Measurements from ENCODE around the gene NDEL1. TPM values are rescaled to one million over a fixed set of nuclear protein-coding genes. Genes with fewer than 3 reads are reported as not detected.

The NDEL1 gene
- total and polyA plus RNA-seq, 7 donors: 24.6 to 79.2 (median 37.7) TPM

DNA sequence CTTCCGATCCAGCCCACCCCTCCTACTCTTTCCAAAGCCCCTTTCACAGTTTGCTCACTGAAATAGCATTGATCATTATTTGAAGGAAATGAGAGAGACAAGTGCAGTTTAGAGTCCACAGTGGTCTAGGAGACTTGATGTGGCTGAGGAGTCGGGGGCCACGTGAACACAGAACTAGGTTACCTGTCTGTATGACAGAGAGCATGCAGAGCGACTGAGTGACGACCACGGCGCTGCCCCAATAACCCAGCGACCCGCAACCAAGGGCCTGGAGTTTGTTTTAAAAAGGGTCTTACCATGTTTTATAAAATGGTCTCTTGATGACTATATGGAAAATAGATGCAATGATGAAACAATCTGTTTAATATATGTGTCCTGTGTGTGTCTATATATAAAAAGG, 39.5 kb downstream of the NDEL1 start:
- DNase-seq: no peak
- WGBS, 3 donors: 94 to 96% (median 96%) methylated on average over 9 of the region's 9 CpGs
- ATAC-seq: no peak
- no peak for TF ChIP-seq CTCF (IDR thresholded peaks at IDR 0.05)
- H3K9me3 ChIP-seq: no peaks in the 10 kb centered on the region
- H3K27ac ChIP-seq: no peak overlapping the region
- no peak overlapping the region for H3K4me3 ChIP-seq
- H3K4me1 ChIP-seq: peaks cover 5% of the 10 kb centered on the region
- H3K36me3 ChIP-seq (ENCODE audit: insufficient read depth in 1 of 2, low read depth in 1 of 2): peaks cover 0 to 73% of the 10 kb centered on the region in 2 donors
- intact Hi-C loops (cut with DNase I): no loop called here
- no peaks in the 10 kb centered on the region for H3K27me3 ChIP-seq (ENCODE audit: insufficient read depth in 3 of 3, low read length in 2 of 3)

DNA sequence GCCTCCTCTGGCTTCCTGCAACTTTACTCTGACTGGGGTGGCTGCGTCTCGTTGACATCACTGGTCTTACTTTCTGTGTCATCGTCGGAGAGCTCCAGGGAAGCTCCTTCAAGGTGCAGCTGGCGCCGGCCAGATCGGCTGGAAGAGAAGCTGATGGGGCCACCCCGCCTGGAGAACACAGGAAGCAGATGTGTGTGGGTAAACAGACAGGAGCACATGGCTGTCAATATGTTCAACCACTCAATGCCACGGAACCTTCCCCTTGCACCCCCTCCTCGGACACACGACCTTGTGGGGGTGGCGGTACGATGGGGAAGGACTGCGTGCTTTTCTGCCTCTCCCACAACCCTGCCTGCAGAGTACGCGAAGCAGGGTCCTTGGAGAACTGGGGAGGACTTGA, 40.1 kb downstream of the NDEL1 start:
- Histone ChIP-seq H3K4me3 (no peak overlapping the region), H3K27ac (no peak overlapping the region), H3K4me1 (no peaks in the 10 kb centered on the region), H3K36me3 (ENCODE audit: insufficient read depth in 1 of 2, low read depth in 1 of 2) (peaks cover 0 to 73% of the 10 kb centered on the region in 2 donors), H3K9me3 (no peaks in the 10 kb centered on the region), H3K27me3 (ENCODE audit: insufficient read depth in 3 of 3, low read length in 2 of 3) (no peaks in the 10 kb centered on the region)
- DNase-seq (no peak), ATAC-seq (no peak)
- 72 to 83% (median 82%) methylated on average over 16 of the region's 16 CpGs for WGBS, 3 donors
- intact Hi-C loops (cut with DNase I): no loop called here
- TF ChIP-seq CTCF (IDR thresholded peaks at IDR 0.05): no peak

- H3K4me1 ChIP-seq: no peaks in the 10 kb centered on the region
- peaks cover 0 to 71% of the 10 kb centered on the region in 2 donors for H3K36me3 ChIP-seq (ENCODE audit: insufficient read depth in 1 of 2, low read depth in 1 of 2)
- no peak for DNase-seq
- 77 to 86% (median 85%) methylated on average over 22 of the region's 22 CpGs for WGBS, 3 donors
- H3K9me3 ChIP-seq: no peaks in the 10 kb centered on the region
- intact Hi-C loops (cut with DNase I): no loop called here
- H3K4me3 ChIP-seq: no peak overlapping the region
- no peaks in the 10 kb centered on the region for H3K27me3 ChIP-seq (ENCODE audit: insufficient read depth in 3 of 3, low read length in 2 of 3)
- no peak for ATAC-seq
- no peak overlapping the region for H3K27ac ChIP-seq
- no peak for TF ChIP-seq CTCF (IDR thresholded peaks at IDR 0.05)
These were observed 41.1 kb downstream of the NDEL1 start for GRCh38 chr17:8476741-8477140.

DNA sequence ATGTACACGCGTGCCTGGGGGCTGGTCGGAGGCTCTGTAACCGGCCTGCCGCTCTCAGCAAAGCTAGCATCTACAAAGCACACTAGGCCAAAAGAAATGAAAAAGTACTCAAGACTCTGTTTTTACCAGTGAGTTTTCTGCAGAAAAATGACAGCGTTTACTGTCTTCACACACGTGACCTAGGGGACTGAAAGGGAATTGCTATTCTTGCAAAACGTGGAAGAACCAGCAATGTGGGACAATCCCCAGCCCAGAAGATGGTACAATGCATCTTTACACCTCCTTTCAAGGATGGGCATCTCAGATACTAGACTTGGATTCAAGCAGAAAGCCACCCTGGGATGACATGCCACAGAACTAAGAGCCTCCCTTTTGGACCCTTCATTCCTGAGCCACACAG, 41.5 kb downstream of the NDEL1 start:
- no peaks in the 10 kb centered on the region for H3K9me3 ChIP-seq
- ATAC-seq (no peak), DNase-seq (no peak)
- 90 to 92% (median 91%) methylated on average over 8 of the region's 8 CpGs for WGBS, 3 donors
- H3K36me3 ChIP-seq (ENCODE audit: insufficient read depth in 1 of 2, low read depth in 1 of 2): peaks cover 0 to 67% of the 10 kb centered on the region in 2 donors
- no peaks in the 10 kb centered on the region for H3K4me1 ChIP-seq
- no peak overlapping the region for H3K4me3 ChIP-seq
- H3K27me3 ChIP-seq (ENCODE audit: insufficient read depth in 3 of 3, low read length in 2 of 3): no peaks in the 10 kb centered on the region
- TF ChIP-seq CTCF (IDR thresholded peaks at IDR 0.05): no peak
- H3K27ac ChIP-seq: no peak overlapping the region
- intact Hi-C loops (cut with DNase I): no loop called here

DNA sequence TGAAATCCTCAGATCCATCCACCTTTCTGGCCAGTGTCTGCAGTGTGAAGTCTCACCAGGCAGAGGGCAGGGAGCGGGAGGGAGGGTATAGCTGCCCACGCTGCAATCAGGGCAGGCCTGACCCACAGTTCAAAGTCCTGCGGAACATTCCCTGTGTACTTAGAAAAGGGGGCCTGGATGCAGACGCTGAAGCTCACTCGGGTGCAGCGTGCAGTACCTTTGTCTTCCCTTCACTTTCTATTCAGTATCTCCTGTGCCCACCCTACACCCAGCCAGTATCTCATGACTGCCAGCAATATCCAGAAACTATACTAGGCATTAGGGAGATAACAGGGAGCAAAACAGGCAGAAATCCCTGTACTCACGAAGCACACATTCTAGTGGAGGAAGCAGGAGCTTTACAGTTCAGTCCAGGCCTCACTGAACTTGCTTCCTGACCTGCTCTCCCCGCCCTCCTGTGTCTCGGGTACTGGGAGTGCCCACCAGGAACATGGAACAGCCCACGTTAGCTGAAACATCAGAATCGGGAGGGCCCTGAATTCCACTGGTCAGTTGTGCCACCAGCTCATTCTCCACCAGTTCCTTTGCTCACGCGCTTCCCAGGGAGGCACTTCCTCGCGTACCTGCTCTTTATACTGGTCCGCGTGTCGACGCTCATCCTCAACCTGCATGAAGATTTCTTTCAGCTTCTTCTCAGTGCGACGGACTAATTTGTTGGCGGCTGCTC, 42.2 kb downstream of the NDEL1 start:
- Histone ChIP-seq H3K4me1 (no peaks in the 10 kb centered on the region), H3K4me3 (no peak overlapping the region), H3K9me3 (no peaks in the 10 kb centered on the region), H3K27ac (no peak overlapping the region), H3K36me3 (ENCODE audit: insufficient read depth in 1 of 2, low read depth in 1 of 2) (peaks cover 0 to 61% of the 10 kb centered on the region in 2 donors), H3K27me3 (ENCODE audit: insufficient read depth in 3 of 3, low read length in 2 of 3) (no peaks in the 10 kb centered on the region)
- no peak for DNase-seq
- no peak for TF ChIP-seq CTCF (IDR thresholded peaks at IDR 0.05)
- no peak for ATAC-seq
- intact Hi-C loops (cut with DNase I): no loop called here
- 87 to 90% (median 88%) methylated on average over 22 of the region's 22 CpGs for WGBS, 3 donors
